Activated CD4-positive, alpha-beta T cell treated with anti-CD3 and anti-CD28 coated beads for 24 hours (primary cell): ENCODE data around the gene ZNF99.
"Not testable (repeated sequence)": the region's sequence is repeated elsewhere in the genome, so short reads cannot be mapped to it uniquely, and the experiment has no call there.

Experiments used
- DNase-seq, 2 donors: peaks; one replicate each; pipeline ENCODE4 v3.0.0-alpha.2; 2020; ENCODE audit warnings: low read depth in 2 of 2

ZNF99 gene

GRCh38 chr19:22783651-22784410, at the start of gene ZNF99:
Gene ZNF99, minus strand, starts transcription at chr19:22784151. Its CDS starts 135 bp downstream, at chr19:22784016.
- DNase-seq: no peak

- no peak for DNase-seq
Measured at GRCh38 chr19:22832031-22832762, 48.2 kb upstream of the ZNF99 start, which contains the start of gene ZNF723. Gene ZNF723, plus strand, starts transcription at chr19:22832291. Its CDS starts 89 bp downstream, at chr19:22832380.

- no peak for DNase-seq
Measured at GRCh38 chr19:22831211-22831610, 47.3 kb upstream of the ZNF99 start.

- DNase-seq: no peak
Measured at GRCh38 chr19:22814124-22814523, 30.2 kb upstream of the ZNF99 start.

- no peak for DNase-seq
Measured at GRCh38 chr19:22807061-22807835, 23.3 kb upstream of the ZNF99 start.

GRCh38 chr19:22806418-22806817, 22.5 kb upstream of the ZNF99 start:
- no peak for DNase-seq

- no peak for DNase-seq
Measured at GRCh38 chr19:22797040-22797439, 13.1 kb upstream of the ZNF99 start.

- DNase-seq: not testable (repeated sequence)
Measured at GRCh38 chr19:22792863-22793262, 8.9 kb upstream of the ZNF99 start.

GRCh38 chr19:22735911-22736645, 47.9 kb downstream of the ZNF99 start:
- no peak for DNase-seq

- DNase-seq: no peak
Measured at GRCh38 chr19:22733691-22734090, 50.3 kb downstream of the ZNF99 start.

- not testable (repeated sequence) for DNase-seq
Measured at GRCh38 chr19:22728214-22728613, 55.7 kb downstream of the ZNF99 start.

GRCh38 chr19:22721533-22721932, 62.4 kb downstream of the ZNF99 start:
- DNase-seq: not testable (repeated sequence)

GRCh38 chr19:22708983-22709382, 75.0 kb downstream of the ZNF99 start:
- no peak for DNase-seq

- not testable (repeated sequence) for DNase-seq
Measured at GRCh38 chr19:22703096-22703495, 80.9 kb downstream of the ZNF99 start.

GRCh38 chr19:22702661-22703060, 81.3 kb downstream of the ZNF99 start:
- not testable (repeated sequence) for DNase-seq
